Ammon's horn (tissue), 1 donor: ENCODE results near the gene CDC42BPG.
A peak's percentile ranks its signal among the peaks of the same experiment; 100 is the strongest.

Experiments used
- DNase-seq: peaks from one replicate; pipeline ENCODE4 v3.0.0-alpha.2; 2016; ENCODE audit warnings: low spot score

Gene CDC42BPG

GRCh38 chr11:64804346-64805210 lies 39.9 kb downstream of the CDC42BPG start:
- no peak for DNase-seq

- DNase-seq: no peak
Observed at GRCh38 chr11:64803846-64804345, 40.6 kb downstream of the CDC42BPG start.

DNA sequence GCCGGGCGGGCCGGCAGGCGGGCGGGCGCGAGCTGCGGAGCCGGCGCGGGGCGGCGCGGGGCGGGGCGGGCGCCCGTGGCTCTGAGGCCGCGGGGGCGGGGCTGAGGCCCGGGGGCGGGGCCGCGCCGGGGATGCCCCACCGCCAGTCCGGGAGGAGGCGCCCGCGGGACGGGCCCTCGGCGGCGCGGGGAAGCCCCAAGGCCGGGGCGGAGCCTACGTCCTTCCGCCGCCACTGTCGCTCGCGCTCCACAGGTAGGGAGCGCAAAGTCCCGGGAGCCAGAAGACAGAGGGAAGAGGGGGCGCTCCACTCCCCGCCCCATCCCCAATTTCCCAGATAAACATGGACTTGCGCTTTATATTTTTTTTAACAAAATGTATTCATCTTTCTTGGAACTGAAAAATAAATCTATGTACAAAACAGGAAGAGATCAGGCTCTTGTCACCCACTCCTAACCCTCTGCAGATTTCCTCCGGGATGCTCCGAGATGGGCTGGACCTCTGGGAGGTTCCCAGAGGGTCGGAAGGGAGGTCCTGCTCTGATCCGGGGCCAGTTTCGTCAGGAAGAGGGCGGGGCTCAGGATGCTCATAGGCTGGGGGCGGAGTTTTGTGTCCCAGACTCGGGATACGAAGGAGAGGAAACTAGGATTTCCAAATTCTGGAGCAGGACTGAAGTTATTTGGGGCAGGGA lies 41.2 kb downstream of the CDC42BPG start, which contains the start of gene MAP4K2:
MAP4K2 (minus strand) TSS at position 57 of the 688 bp plus-strand sequence. CDS start 65 bp downstream, outside the sequence.
- DNase-seq: peak; percentile 87

DNA sequence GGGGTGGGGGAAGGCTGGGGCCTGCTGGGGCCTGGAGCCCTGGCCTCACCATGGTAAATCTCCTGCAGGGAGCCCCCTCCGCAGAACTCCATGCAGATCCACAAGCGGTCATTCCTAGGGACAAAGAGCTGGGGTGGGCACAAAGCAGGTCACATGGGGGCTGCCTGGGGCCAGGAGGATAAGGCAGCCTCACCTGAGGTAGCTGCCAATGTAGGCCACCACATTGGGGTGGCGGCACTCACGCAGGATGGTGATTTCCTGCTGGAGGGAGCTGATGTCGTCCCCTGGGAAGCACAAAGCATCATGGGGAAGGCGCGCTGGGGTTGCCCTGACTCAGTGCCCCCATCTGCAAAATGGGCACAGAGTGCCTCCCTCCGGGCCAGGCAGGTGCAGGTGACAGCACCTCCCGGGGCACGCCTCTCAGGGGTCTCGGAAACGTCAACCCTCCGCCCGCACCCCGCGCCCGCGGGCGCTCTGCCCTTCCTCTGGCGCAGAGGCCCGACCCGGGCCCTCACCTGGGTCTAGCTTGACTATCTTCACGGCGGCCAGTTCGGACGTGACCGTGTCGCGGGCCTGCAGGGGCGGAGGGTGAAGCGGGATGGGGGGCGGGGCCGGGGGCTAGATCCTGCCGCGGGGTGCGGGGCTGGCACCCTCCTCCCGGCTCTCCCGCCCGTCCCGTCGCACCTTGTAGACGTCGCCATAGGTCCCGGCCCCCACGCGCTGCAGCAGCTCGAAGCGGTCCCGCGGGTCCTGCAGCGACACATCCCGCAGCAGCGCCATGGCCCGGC lies 41.9 kb downstream of the CDC42BPG start:
- no peak for DNase-seq

GRCh38 chr11:64801561-64802369 lies 42.7 kb downstream of the CDC42BPG start:
- no peak for DNase-seq

DNA sequence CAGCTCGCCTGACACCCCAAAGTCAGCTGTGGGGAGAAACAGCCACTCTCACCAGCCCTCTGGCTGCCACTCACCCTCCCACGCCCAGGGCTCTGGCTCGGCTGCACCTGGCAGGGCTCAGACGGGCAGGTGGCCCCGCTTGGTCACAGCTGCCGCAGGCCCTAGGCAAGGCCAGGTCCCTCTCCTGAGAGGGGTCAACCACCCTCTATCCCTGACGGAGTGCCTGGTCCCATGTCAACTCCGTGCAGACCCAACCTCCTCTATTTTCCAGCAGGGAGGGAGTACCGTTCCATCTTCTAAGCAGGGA lies 43.3 kb downstream of the CDC42BPG start:
- no peak for DNase-seq

- DNase-seq: no peak
Observed at GRCh38 chr11:64800303-64801157, 43.9 kb downstream of the CDC42BPG start.

DNA sequence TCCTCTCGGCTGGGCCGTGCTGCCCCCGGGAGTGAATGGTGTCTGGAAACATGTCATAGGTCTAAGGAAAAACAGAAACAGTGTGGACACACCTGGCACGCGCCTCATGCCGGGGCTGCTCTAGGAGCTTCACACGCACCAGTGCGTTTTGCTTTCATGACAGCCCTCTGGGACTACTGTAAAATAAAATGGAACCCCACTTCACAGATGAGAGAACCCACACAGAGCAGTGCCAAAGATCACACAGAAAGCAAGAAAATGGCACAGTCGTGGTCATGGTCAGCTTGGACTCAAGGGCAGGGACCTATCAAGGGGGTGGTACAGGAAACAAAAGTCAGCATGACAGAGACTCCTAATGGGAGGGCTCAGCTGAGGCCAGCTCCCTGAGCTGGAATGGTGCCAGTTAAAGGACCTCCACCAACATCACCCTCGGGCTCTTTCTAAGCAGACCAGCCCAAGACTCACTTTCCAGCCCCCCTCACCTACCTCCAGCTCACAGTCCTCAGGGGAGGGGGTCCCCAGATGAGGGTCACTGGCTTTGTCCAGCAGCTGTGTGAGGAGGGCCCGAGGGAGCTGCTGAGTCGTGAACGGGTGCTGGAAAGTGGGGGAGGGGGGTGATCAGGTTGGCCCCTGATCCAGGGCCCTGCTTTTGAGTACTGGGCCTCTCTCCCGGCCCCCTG lies 44.7 kb downstream of the CDC42BPG start:
- DNase-seq: no peak

- no peak for DNase-seq
Observed at GRCh38 chr11:64799256-64799622, 45.2 kb downstream of the CDC42BPG start.

GRCh38 chr11:64796757-64797541 lies 47.5 kb downstream of the CDC42BPG start:
- no peak for DNase-seq

DNA sequence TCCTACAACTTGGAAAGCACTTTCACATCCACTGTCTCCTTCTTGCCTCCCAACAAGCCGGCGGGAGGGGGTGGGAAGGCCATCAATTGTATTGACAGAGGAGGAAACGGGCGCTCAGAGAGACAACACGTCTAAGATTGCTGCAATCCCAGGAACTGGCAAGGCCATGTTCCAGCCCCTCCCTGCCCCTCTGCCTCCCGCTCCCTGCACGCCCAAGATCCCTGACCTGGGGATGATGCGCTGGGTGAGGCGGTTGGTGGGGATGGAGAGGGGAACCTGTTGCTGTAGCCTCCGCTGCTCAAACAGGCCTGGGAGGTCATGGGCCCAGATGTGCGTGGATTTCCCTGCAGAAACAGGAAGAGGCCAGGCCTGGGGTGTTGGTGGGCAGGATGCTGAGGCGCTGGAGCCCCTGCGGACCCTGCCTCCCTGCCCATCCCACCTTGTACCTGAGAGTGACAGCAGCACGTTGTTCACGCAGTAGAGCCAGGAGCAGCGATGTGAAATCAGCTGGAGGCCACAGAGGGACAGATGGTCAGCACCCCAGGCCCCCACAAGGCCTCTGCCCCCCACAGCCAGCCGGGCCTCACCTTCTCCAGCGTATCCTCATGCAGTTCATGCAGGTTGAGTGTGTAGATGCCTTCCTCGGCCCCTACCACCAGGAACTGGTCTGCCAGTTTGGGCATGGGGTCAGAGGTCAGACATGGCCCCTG lies 48.3 kb downstream of the CDC42BPG start:
- DNase-seq: no peak

DNA sequence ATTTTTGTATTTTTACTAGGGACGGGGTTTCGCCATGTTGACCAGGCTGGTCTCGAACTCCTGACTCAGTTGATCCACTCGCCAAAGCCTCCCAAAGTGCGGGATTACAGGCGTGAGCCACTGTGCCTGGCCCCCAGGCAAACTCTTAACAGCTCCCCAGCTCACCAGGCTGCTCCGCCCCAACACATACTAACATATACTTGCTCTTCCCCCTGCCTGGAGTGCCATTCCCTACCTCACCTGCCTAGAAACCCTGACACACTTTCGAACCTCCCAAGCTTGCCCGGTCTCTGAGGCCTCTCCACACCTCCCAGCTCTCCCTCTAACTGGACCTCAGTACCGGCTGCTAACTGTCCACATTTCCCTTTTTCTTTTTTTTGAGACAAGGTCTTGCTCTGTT lies 49.9 kb downstream of the CDC42BPG start:
- no peak for DNase-seq

DNA sequence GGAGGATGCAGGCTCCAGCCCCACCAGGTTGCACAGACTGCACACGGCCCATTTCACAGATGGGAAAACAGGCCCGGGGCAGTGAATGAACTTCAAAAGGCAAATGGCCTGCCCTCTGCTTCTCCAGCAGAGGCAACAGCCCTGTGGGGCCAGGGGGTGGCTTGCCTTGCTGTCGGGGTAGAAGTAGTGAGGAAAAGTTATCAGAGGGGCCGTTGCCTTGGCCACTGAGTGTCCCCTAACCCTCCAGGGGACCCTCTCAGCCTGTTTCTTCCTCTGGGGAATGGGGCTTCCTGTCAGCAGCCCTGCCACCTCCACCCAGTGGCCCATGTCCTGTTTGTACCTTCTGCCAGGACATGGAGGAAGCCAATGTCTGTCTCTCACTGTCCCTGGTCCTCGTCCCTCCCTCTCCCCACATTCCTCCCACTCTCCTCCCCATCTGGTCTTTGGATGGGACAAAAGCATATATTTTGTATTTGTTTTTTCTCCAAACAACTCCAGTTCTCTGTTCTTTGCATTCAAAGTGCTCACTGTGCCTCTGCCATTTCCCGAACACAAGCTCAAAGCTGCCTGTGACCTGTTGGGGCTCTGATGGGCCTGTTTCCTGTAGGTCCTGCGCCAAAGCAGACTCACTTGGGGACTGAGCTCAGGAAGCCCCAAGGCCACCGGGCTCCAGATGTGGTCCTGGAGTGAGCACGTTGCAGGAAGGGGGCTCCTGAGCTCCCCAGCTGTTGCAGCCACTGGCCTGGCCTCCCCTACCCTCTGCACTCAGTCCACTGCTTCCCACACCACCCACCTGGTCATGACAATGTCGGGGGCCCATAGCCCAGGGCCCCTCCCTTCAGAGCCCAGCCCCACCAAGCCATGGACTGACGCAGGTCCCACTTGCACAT lies 50.9 kb downstream of the CDC42BPG start:
- DNase-seq: no peak

DNA sequence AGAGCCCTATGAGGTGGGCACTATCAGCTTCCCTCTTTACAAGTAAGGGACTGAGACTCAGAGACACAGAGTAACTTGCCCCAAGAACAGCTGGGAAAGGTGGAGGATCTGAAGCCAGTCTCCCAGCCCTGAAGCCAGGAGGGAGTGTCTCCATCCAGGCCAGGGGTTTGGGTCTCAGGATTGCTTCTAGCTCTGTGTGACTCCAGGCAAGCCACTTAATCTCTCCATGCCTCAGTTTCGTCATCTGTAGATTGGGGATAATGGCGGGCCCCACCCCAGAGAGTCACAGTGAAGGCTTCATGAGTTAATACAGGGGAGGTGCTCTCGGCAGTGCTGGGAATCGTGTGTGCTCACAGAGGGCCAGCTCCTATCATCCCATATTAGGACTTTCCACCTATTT lies 52.0 kb downstream of the CDC42BPG start:
- DNase-seq: no peak

- no peak for DNase-seq
Observed at GRCh38 chr11:64791781-64792291, 52.6 kb downstream of the CDC42BPG start.

GRCh38 chr11:64790205-64791095 lies 54.0 kb downstream of the CDC42BPG start:
- DNase-seq: no peak
